Neural cell (in vitro differentiated cells): Measurements from ENCODE around the gene MXD1.

Source experiments
- CTCF ChIP-seq: fragments of 450-650 bp; IDR thresholded peaks from 2 replicates; pipeline ENCODE4 v1.5.1; 2014; ENCODE audit warnings: antibody characterized with exemption, mild to moderate bottlenecking, moderate library complexity; ENCODE audit not compliant: poor library complexity, severe bottlenecking
- EP300 ChIP-seq: fragments of 450-650 bp; conservative IDR thresholded peaks from 2 replicates; pipeline ENCODE4 v1.6.1; 2014; ENCODE audit warnings: antibody characterized with exemption, mild to moderate bottlenecking, moderate library complexity; ENCODE audit not compliant: poor library complexity, severe bottlenecking
- RAD21 ChIP-seq: fragments of 450-650 bp; conservative IDR thresholded peaks from 2 replicates; pipeline ENCODE4 v1.6.1; 2014; ENCODE audit warnings: antibody characterized with exemption, mild to moderate bottlenecking, moderate library complexity
- SMC3 ChIP-seq: fragments of 450-650 bp; conservative IDR thresholded peaks from 2 replicates; pipeline ENCODE4 v1.6.1; 2014; ENCODE audit warnings: antibody characterized with exemption, mild to moderate bottlenecking, moderate library complexity; ENCODE audit not compliant: poor library complexity

DNA sequence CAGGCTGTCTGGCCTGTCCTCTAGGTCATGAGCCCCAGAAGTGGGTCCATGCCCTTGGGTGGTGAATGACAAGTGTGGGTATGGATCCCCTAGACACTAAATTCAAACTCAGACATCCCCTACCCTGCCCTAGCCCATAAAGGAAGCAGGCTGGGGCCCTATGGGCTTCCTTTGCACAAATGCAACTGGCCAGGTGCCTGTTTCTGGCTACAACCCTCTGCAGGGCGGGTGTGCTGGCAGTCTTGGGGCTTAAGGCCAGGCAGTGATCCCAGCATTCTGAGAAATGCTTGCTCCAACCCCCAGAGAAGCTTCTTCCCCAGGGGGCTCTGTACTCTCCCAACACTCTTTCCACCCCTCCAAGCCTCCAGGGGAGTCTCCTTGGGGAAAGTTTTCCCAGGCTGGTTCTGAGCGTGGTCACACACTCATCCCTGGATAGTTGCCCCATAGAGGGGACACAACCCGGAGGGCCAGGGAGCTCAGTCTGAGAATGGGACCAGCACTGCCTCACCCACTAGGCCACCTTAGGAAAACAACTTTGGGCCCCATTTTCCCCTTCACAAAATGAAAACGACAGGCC is 63.1 kb downstream of the MXD1 start:
- TF ChIP-seq RAD21, result no peak
- no peak for TF ChIP-seq CTCF
- TF ChIP-seq SMC3, result no peak
- no peak for TF ChIP-seq EP300
